GM23338 (cell line): ENCODE data around the gene DPYD.

Experiments used
- CREB1 ChIP-seq: fragments of 250-450 bp; sonication (Bioruptor Pico); IDR thresholded peaks from 2 replicates; pipeline ENCODE4 v1.5.0; 2020; ENCODE audit warnings: low read depth, mild to moderate bottlenecking, moderate library complexity
- CTCF ChIP-seq, 2 experiments: fragments of 200-600 bp in 1 of 2; sonication (generic) in 1 of 2; conservative IDR thresholded peaks; 2 replicates each; pipeline versions ENCODE4 v1.5.1 to v1.6.1; 2016 to 2017; ENCODE audit warnings: antibody characterized with exemption in 2 of 2, low read depth in 2 of 2, mild to moderate bottlenecking in 2 of 2, moderate library complexity in 1 of 2
- JUNB ChIP-seq: IDR thresholded peaks from one replicate; pipeline ENCODE4 v1.6.1; 2016; ENCODE audit warnings: antibody characterized with exemption; ENCODE audit not compliant: unreplicated experiment
- NANOG ChIP-seq: IDR thresholded peaks from 2 replicates; pipeline ENCODE4 v1.6.1; 2016; ENCODE audit warnings: antibody characterized with exemption, borderline replicate concordance
- POLR2AphosphoS5 ChIP-seq: IDR thresholded peaks from 2 replicates; pipeline ENCODE4 v1.6.1; 2016; ENCODE audit warnings: antibody characterized with exemption, low read depth
- REST ChIP-seq: IDR thresholded peaks from one replicate; pipeline ENCODE4 v1.6.1; 2018; ENCODE audit warnings: antibody characterized with exemption; ENCODE audit not compliant: unreplicated experiment

- TF ChIP-seq CTCF (conservative IDR thresholded peaks at IDR 0.05; ENCODE audit: low read depth in 2 of 2) (no peak), NANOG (no peak), REST (no peak), POLR2AphosphoS5 (no peak), CREB1 (CRISPR knock-in tag) (no peak), JUNB (no peak)
These were observed 21.9 kb downstream of the DPYD start for GRCh38 chr1:97898948-97899347.
